IMR-90 (cell line): ENCODE results near the gene STEAP4. TPM values are rescaled to one million over a fixed set of nuclear protein-coding genes. Genes with fewer than 3 reads are reported as not detected.
"Not testable (repeated sequence)": the region's sequence is repeated elsewhere in the genome, so short reads cannot be mapped to it uniquely, and the experiment has no call there.

Experiments used
- ATAC-seq: fragments of 200-7000 bp; cut with Tn5 transposase; 2 replicates; pipeline ENCODE4 v1.9.1; 2020; ENCODE audit warnings: low read depth, mild to moderate bottlenecking, moderate library complexity
- BruUV-seq: library from RNA; stranded (reverse); fragments of 400-500 nt; replicated peaks from 2 replicates; lab custom pipeline; 2021; lab: Mats Ljungman, UMichigan
- CTCF ChIA-PET: fragments of 300-600 bp; formaldehyde crosslinking; extraction: SDS; loops from one replicate; lab custom pipeline; 2021; ENCODE audit warnings: antibody characterized with exemption; lab: Yijun Ruan, JAX
- POLR2A ChIA-PET: fragments of 300-600 bp; sonication (Branson Sonifier 250); formaldehyde crosslinking; loops from one replicate; lab custom pipeline; 2022; ENCODE audit warnings: antibody characterized with exemption; ENCODE audit not compliant: unreplicated experiment; lab: Charles Lee
- DNase-seq: peaks from one replicate; pipeline ENCODE4 v3.0.0; 2013
- H2AFZ ChIP-seq: replicated peaks from 2 replicates; pipeline ENCODE3; 2013; ENCODE audit warnings: low read length, mild to moderate bottlenecking; ENCODE audit not compliant: poor library complexity
- H2AK5ac ChIP-seq: 2 replicates; pipeline ENCODE4 v1.6.1; 2013; ENCODE audit warnings: low read depth, low read length, inconsistent platforms
- H2AK9ac ChIP-seq: replicated peaks from 2 replicates; pipeline ENCODE3; 2013; ENCODE audit warnings: mild to moderate bottlenecking, low read depth, low read length, moderate library complexity; ENCODE audit not compliant: poor library complexity
- H2BK120ac ChIP-seq: 2 replicates; pipeline ENCODE4 v1.6.1; 2013; ENCODE audit warnings: low read depth, low read length, inconsistent platforms
- H2BK15ac ChIP-seq: 3 replicates; pipeline ENCODE4 v1.6.1; 2013; ENCODE audit warnings: low read depth, low read length, inconsistent platforms
- H2BK20ac ChIP-seq: 2 replicates; pipeline ENCODE4 v1.6.1; 2013; ENCODE audit warnings: low read depth, mild to moderate bottlenecking, inconsistent platforms, low read length, moderate library complexity
- H2BK5ac ChIP-seq: 2 replicates; pipeline ENCODE4 v1.6.1; 2013; ENCODE audit warnings: mild to moderate bottlenecking, low read depth, low read length, inconsistent platforms; ENCODE audit not compliant: poor library complexity, severe bottlenecking
- H3K14ac ChIP-seq: replicated peaks from 2 replicates; pipeline ENCODE4 v1.6.1; 2013; ENCODE audit warnings: low read depth, low read length, inconsistent platforms
- H3K18ac ChIP-seq: 2 replicates; pipeline ENCODE4 v1.6.1; 2013; ENCODE audit warnings: low read depth, low read length, control low read depth
- H3K23ac ChIP-seq: 2 replicates; pipeline ENCODE4 v1.6.1; 2013; ENCODE audit warnings: low read depth, low read length, inconsistent platforms
- H3K27ac ChIP-seq: 2 replicates; pipeline ENCODE4 v1.5.1; 2013; ENCODE audit warnings: mild to moderate bottlenecking, control low read depth, low read length; ENCODE audit not compliant: insufficient read depth
- H3K27me3 ChIP-seq: 2 replicates; pipeline ENCODE4 v1.6.1; 2013; ENCODE audit warnings: low read length; ENCODE audit not compliant: control insufficient read depth, insufficient read depth
- H3K36me3 ChIP-seq: 2 replicates; pipeline ENCODE4 v1.6.1; 2013; ENCODE audit warnings: low read length, mixed read lengths; ENCODE audit not compliant: control insufficient read depth, insufficient read depth
- H3K4ac ChIP-seq: 2 replicates; pipeline ENCODE4 v1.6.1; 2013; ENCODE audit warnings: low read depth, low read length, inconsistent platforms
- H3K4me1 ChIP-seq: 2 replicates; pipeline ENCODE4 v1.6.1; 2013; ENCODE audit warnings: low read length, mixed read lengths; ENCODE audit not compliant: control insufficient read depth, insufficient read depth
- H3K4me2 ChIP-seq: 2 replicates; pipeline ENCODE4 v1.6.1; 2013; ENCODE audit warnings: low read depth, mild to moderate bottlenecking, control low read depth, low read length, moderate library complexity
- H3K4me3 ChIP-seq: 2 replicates; pipeline ENCODE4 v1.5.1; 2013; ENCODE audit warnings: low read depth, mild to moderate bottlenecking, control low read depth, low read length, moderate library complexity; ENCODE audit not compliant: insufficient read depth
- H3K56ac ChIP-seq: 2 replicates; pipeline ENCODE4 v1.6.1; 2013; ENCODE audit warnings: low read length, inconsistent platforms; ENCODE audit not compliant: insufficient read depth; ENCODE audit errors: extremely low read depth
- H3K79me1 ChIP-seq, 2 experiments: 2 replicates each; pipeline ENCODE4 v1.6.1; 2013; ENCODE audit warnings: low read length in 2 of 2, inconsistent platforms in 1 of 2, low read depth in 1 of 2
- H3K9ac ChIP-seq: 2 replicates; pipeline ENCODE4 v1.6.1; 2013; ENCODE audit warnings: low read depth, low read length, control low read depth
- H3K9me1 ChIP-seq: 2 replicates; pipeline ENCODE4 v1.6.1; 2013; ENCODE audit warnings: low read length, inconsistent platforms; ENCODE audit not compliant: insufficient read depth
- H3K9me3 ChIP-seq: 2 replicates; pipeline ENCODE4 v1.6.1; 2013; ENCODE audit warnings: low read length; ENCODE audit not compliant: control insufficient read depth, insufficient read depth
- H4K20me1 ChIP-seq: 2 replicates; pipeline ENCODE4 v1.6.1; 2013; ENCODE audit warnings: low read length, inconsistent platforms; ENCODE audit not compliant: insufficient read depth
- H4K5ac ChIP-seq: 2 replicates; pipeline ENCODE4 v1.6.1; 2013; ENCODE audit warnings: mild to moderate bottlenecking, low read depth, low read length, control low read depth
- H4K8ac ChIP-seq, 2 experiments: 2 replicates each; pipeline ENCODE4 v1.6.1; 2013; ENCODE audit warnings: low read depth in 2 of 2, low read length in 2 of 2, control low read depth in 1 of 2, inconsistent platforms in 1 of 2
- H4K91ac ChIP-seq: 2 replicates; pipeline ENCODE4 v1.6.1; 2013; ENCODE audit warnings: low read depth, low read length, inconsistent platforms; ENCODE audit not compliant: insufficient read depth
- WGBS, 2 experiments: methylation state at CpG; one replicate each; pipeline versions ENCODE4 v1.1.5 to v1.1.7; 2013; ENCODE audit warnings: missing lambda C conversion rate in 2 of 2; ENCODE audit not compliant: insufficient read length in 1 of 2; ENCODE audit errors: extremely low coverage in 2 of 2; 5-methylcytosine and 5-hydroxymethylcytosine counted together
- dilution Hi-C: fragments of 300-500 bp; cut with HindIII; formaldehyde crosslinking; loops from one replicate; pipeline ENCODE4 v1.14.3; 2018; ENCODE audit warnings: low sequenced_read_pairs; ENCODE audit not compliant: unreplicated experiment
- in situ Hi-C: fragments of 300-500 bp; cut with MboI; formaldehyde crosslinking; loops from 3 replicates; pipeline ENCODE4 v1.14.3; 2019; ENCODE audit warnings: low sequenced_read_pairs, inconsistent platforms, mixed read lengths
- intact Hi-C: fragments of 100-400 bp; cut with micrococcal nuclease; formaldehyde crosslinking; loops from 2 replicates; pipeline ENCODE4 v1.10.0; 2022
- polyA plus RNA-seq, 3 experiments: library from polyadenylated mRNA; depleted of rRNA; stranded (reverse); fragments of >200 nt; gene quantifications; 2 replicates each; pipeline ENCODE4 v1.2.3, GENCODE V29; 2012; ENCODE audit warnings: low replicate concordance in 1 of 3
- total RNA-seq: library from RNA; depleted of rRNA; stranded (reverse); fragments of >200 nt; gene quantifications from 2 replicates; pipeline ENCODE4 v1.2.3, GENCODE V29; 2012

The STEAP4 gene
- total and polyA plus RNA-seq, 2 of the 4 experiments (the other 2 are of a cell fraction) = not detected

- not testable (repeated sequence) for BruUV-seq, H3K27me3 ChIP-seq
Observed at GRCh38 chr7:88264987-88265386, 41.7 kb downstream of the STEAP4 start.

More at GRCh38 chr7:88264987-88265386, 41.7 kb downstream of the STEAP4 start:
- POLR2A ChIA-PET, H3K79me1 ChIP-seq, H3K4me2 ChIP-seq, H4K5ac ChIP-seq, H3K4me3 ChIP-seq, H4K8ac ChIP-seq, H2AFZ ChIP-seq, H3K18ac ChIP-seq, H3K56ac ChIP-seq, H2BK120ac ChIP-seq, H4K91ac ChIP-seq, ATAC-seq, DNase-seq, H2BK20ac ChIP-seq, CTCF ChIA-PET, H3K23ac ChIP-seq, H3K9ac ChIP-seq, H3K36me3 ChIP-seq, H3K4me1 ChIP-seq, H2BK15ac ChIP-seq, H2AK9ac ChIP-seq, H4K20me1 ChIP-seq, H2AK5ac ChIP-seq, H3K4ac ChIP-seq, H3K27ac ChIP-seq, dilution Hi-C loops, H3K14ac ChIP-seq, H3K9me3 ChIP-seq, intact Hi-C loops, H3K9me1 ChIP-seq, H2BK5ac ChIP-seq: not testable (repeated sequence)
- 40% methylated on average over 1 of the region's 3 CpGs; no CpG with 5 or more reads in 1 of the 2 experiments for WGBS, 2 experiments
- in situ Hi-C loops = loop anchor here (25.0 kb wide), 1 partner anchor 1822 kb away; no protein-coding TSS in a partner anchor
